Activated CD4-positive, alpha-beta T cell treated with anti-CD3 and anti-CD28 coated beads, Interleukin-2, amount 50 U/mL, for 24 hours (primary cell): Measurements from ENCODE around the gene HOXB5.

Experiments used
- DNase-seq, 2 donors: peaks; one replicate each; pipeline ENCODE4 v3.0.0-alpha.2; 2020; ENCODE audit warnings: low read depth in 1 of 2, low spot score in 1 of 2

The HOXB5 gene

DNA sequence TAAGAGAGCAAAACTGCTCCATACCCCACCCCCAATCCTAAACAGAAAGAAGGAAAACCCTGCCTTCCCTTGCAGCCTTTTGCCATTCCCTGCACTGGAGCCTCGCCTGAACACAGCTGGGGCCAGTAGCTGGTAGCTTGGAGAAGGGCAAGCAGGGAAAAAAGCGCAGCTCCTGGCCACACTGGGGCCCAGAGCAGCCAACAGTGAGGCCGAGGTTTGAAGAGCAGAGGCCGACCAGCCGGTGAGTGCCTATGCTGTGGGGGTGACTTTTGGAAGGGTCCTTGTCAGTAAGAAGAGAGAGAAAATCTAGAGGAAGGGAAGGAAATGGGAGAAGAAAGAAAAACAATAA is 35.8 kb upstream of the HOXB5 start:
- no peak for DNase-seq

GRCh38 chr17:48628649-48629410 is 35.3 kb upstream of the HOXB5 start:
- no peak for DNase-seq

DNA sequence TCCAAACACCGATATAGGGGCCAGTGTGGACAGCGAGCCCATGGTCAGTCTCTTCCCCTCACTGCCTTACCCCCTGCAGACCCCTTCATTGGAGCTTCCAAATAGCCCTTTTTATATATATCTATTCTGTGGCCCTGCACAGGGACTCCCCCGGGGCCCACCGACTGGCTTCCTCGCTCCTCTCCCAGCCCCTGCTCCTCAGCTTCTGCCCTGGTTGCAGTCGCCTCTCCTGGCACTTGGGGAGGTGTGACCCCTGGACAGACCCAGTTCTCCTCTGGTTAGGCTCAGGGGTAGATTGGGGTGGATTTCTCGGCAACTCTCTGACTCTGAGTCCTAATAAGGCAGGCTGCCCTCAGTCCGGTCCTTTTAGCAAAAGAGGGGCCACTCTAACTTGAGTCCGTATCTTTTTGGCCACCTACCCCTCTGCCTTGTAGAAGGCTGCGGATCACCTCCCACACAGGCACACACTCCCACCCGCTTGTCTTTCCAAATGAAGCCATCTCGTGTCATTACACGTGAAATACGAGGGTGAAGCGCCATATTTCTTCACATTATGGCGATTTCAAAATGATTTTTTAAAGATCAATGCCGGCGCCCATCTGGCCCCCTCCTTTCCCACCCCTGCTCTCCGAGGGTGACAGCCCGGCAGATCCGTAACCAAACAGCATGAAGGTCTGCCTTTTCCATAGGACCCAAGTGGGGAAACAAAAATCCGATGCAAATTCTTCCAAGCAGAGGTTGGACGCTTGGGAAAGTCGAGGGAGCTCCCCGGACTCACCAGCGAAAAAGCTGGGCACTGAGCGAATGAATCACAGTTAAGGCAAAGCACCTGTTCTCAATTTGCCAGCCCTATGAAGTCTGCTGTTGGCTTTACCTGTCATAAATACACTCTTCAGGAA is 34.3 kb upstream of the HOXB5 start:
- no peak for DNase-seq

DNA sequence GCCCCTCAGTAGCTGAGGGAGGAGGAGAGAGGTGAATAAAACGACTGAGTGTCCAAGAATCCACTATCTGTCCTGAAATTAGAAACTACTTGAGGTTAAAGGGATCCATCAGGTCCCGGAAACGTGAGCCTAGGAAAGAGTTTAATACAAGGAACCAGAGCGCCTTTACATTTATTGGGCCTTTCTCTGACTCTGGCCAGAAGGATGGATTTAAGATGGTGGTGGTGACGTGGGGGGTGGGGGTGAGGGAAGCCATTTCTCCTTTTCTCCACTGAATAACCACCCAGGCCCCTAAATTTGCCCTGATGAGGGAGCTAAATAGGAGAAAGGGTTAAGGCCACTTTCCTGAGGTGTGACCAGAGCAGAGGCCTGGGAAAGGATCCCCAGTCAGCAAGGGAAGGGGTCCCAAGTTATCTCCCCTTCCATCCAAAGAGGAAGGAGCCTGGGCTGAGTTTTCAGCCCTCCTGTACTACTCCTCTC is 33.6 kb upstream of the HOXB5 start:
- no peak for DNase-seq

DNA sequence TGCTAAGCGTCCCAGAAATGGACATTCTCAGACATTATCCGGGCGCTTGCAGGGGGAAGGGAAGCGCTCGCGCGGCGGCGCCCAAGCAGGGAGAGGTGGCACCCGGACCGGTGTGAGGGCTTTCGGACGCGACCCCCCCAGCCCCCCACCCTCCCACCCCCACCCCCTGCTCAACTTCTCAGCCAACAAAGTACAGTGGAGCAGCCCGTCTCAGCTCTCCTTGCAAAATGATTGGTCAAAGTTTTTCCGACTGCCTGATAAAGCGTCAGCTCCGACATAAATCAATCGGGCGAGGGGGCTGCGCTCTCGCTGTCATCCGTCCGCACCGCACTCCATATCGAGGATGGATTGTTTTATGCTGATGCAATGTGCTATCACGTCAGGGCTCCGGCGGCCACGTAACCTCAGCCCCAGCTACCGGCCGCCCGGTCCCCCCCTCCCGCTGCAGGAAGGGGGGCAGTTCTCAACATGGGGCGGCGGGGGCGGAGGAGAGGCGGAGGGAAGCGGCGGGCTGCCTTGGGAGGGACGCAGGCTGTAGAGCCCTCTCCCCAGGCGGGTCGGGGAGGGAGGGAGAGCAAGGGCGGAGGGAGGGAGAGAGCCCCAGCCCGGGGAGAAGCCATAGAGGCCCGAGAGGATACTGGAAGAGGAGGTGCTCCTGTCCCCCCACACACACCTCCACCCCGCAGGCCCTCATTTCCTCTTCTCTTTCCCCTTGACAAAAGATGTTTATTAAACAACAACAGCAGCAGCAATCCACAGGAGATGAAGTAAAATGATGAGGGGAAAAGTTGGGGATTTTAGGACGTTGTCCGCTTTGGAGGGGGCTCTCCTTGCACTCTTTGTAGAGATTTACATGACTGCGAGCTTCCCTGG is 32.9 kb upstream of the HOXB5 start, which contains the start of gene HOXB9:
TSS of gene HOXB9 (minus strand) at position 114 of the 873 bp plus-strand sequence. CDS start at position 25, 89 bp downstream.
- no peak for DNase-seq

GRCh38 chr17:48625495-48626244 is 32.1 kb upstream of the HOXB5 start:
- no peak for DNase-seq

- no peak for DNase-seq
Observed at GRCh38 chr17:48624544-48625494, 31.2 kb upstream of the HOXB5 start.

GRCh38 chr17:48624118-48624517 is 30.5 kb upstream of the HOXB5 start:
- no peak for DNase-seq

- no peak for DNase-seq
Observed at GRCh38 chr17:48623583-48623982, 30.0 kb upstream of the HOXB5 start.

DNA sequence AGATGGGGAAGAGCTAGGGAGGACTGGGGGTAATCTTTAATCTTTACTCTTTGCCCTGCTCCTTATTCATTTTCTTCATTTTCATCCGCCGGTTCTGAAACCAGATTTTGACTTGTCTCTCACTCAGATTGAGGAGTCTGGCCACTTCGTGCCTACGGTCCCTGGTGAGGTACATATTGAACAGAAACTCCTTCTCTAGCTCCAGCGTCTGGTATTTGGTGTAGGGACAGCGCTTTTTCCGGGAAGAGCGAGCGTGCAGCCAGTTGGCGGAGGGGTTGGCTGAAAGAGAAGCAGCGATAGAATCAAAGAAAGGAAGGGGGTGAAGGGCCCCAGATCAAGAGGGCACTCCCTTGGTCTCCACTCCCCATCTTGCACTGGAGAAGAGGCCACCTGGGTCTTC is 29.3 kb upstream of the HOXB5 start:
- no peak for DNase-seq

DNA sequence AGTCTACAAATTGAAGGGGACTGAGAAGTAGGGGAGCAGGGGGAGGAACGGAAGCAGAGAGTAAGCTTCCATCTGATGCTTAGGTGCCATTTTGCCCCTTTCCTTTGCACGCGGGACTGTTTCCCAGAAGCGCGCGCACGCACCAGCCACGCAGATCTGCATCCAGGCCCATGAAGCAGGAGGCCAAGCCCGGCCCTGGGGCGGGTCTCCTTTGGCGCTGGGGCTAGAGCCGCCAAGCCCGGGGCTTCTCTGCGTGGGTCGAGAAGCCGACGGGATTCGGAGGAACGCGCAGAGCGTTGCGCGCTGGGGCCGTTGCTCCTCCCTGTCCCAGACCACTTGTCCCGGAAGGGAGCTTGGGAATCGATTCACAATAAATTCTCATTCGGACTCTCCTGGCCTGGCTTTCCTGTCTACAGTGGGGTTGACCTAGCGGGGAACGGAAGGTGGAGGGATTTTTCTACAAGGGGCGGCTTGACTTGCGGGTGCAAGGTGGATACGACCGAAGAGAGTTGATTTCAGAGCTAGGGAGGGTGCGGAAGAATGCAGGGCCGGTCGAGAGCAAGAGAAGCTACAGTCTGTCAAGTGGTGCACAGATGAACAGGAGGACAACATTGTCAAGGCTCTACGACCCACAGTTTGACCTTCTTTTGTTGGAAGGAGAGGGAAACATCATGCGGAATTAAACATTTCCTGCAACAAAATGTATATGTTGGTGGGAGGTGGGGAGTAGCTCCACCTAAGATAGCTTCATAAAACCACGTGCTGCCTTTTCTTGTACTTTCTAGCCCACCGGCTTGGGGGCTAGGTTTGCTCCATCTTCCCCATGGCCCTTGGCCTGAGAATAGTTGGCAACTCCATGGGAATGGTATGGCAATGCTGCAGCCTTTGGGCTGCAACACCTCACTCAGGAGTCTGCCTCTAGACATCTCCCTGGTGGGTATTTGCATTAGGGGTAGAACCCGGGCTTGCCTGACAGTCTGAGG is 28.1 kb upstream of the HOXB5 start:
- DNase-seq: no peak

- DNase-seq: no peak
Observed at GRCh38 chr17:48620461-48621139, 27.0 kb upstream of the HOXB5 start.

DNA sequence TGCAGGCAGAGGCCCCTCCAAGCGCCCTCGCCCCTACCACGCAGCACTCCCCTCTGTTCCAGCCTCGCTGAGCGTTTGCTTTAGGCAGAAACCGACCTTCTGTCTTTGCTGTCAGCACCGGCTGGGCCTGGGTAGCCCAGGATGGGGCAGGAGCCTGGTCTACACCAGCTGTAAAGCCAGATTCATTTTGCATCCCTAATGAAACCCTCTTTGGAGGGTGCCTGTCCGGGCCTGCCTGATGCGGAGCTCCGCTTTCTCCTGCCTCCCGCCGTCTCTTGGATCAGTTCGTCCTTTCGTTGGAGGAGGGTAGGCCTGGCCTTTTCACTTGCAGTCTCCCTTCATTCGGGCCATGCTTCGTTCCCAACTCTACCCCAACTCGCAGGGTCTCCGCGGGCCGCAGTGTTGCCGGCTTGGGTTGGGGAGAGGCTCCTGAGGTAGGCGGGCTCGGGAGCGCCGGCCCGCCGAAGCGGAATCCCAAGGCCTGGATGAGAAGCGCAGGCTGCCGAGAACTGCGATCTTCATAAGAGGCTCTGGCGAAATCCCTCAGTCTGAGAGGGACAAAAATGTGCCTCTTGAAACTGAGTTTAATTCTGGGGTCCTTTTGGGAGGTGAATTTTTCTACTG is 26.4 kb upstream of the HOXB5 start:
- DNase-seq: no peak

DNA sequence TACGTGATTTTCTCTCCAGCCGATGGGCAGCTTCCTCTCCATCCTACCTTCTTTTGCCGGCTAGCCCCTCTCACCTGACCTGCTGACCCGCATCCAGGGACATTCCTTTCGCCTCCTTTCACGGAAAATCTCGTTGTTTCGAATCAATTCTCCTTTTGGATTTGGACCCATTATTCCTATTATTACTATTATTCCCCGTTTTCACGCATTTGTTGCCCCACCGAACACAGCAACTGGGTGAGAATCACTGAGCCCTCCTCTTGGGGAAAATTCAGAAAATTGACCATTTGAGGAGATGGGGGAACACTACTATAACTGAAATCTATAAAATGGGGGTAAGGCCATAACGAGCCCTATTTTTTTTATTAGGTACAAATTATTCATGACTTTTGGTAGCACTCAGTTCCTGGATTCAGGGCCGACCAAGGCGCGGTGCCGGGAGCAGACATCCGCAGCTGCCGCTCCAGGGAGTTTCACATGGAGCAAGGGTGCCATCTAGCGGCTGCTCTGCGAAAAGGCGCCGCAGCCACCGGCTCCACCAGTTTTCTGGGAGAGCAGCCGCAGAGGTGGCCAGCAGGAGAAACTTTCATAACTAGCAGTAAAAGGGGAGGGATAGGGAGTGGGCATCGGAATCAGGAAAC is 24.8 kb upstream of the HOXB5 start:
- DNase-seq: peak; percentile 67 to 77

DNA sequence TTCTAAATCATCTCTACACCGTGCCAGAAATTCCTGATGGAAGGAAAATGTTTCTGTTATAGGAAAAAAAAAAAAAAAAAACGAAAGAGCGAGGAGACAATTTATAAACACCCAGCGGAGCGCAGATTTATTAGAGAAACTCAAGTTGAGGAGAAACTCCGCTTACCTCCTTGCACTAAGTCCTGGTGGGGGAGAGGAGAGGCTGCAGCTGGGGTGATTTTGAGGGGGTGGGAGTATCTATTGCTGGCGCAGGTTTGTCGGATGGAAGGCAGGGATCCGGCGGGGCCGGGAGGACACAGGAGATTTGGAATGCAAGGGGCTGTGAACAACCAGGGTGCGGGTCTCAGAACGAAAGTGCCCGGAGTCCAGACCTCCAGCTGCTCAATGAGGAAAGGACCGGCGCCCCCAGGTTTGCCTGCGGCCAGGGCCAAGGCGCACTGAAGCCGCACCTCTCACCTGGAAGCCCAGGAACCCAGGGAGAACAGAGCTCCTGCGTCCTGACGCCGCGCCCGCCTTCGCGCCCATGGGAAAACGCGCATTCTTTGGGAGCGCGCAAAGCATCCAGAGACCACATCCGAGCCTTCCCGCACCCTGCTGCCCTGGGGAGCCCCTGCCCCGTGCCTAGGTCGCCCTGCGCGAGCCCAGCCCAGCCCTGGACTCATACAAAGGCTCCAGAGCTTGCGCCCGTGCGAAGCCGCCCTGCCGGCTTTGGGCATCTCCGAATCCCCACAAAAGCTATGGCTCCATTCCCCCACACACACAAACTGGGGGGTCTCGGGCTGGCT is 24.1 kb upstream of the HOXB5 start:
- DNase-seq: no peak
